Caco-2 (cell line): ENCODE measurements around the gene AMBRA1. TPM values are rescaled to one million over a fixed set of nuclear protein-coding genes. Genes with fewer than 3 reads are reported as not detected.

Source experiments
- BruUV-seq: library from RNA; stranded (reverse); fragments of 400-500 nt; replicated peaks from 2 replicates; lab custom pipeline; 2021; lab: Mats Ljungman, UMichigan
- CTCF ChIA-PET: fragments of 300-600 bp; sonication (Branson Sonifier 250); formaldehyde crosslinking; loops from one replicate; lab custom pipeline; 2022; ENCODE audit warnings: antibody characterized with exemption; lab: Charles Lee
- POLR2A ChIA-PET: fragments of 300-600 bp; sonication (Branson Sonifier 250); formaldehyde crosslinking; loops from one replicate; lab custom pipeline; 2022; ENCODE audit warnings: antibody characterized with exemption; lab: Charles Lee
- DNase-seq, 2 experiments: peaks; one replicate each; pipeline versions ENCODE4 v3.0.0 to v3.0.0-alpha.2; 2020 to 2022
- H3K27me3 ChIP-seq: replicated peaks from 2 replicates; pipeline ENCODE4 v1.6.0; 2011; ENCODE audit warnings: low read length; ENCODE audit not compliant: control insufficient read depth, insufficient read depth
- H3K36me3 ChIP-seq: 2 replicates; pipeline ENCODE4 v1.5.1; 2011; ENCODE audit warnings: low read length; ENCODE audit not compliant: control insufficient read depth, insufficient read depth
- H3K4me1 ChIP-seq: fragments of 250-450 bp; sonication (Bioruptor Pico); 2 replicates; pipeline ENCODE4 v1.5.1; 2020; ENCODE audit warnings: mild to moderate bottlenecking
- H3K4me3 ChIP-seq: 2 replicates; pipeline ENCODE4 v1.5.1; 2011; ENCODE audit warnings: low read depth, mild to moderate bottlenecking, control low read depth, low read length
- H3K9me3 ChIP-seq: fragments of 250-450 bp; sonication (Bioruptor Pico); 2 replicates; pipeline ENCODE4 v1.5.1; 2020; ENCODE audit warnings: mild to moderate bottlenecking, moderate library complexity
- H3K27ac Mint-ChIP-seq: one replicate; pipeline ENCODE4 v1.8.0; 2022; ENCODE audit warnings: mixed read lengths; ENCODE audit not compliant: unreplicated experiment
- H3K27me3 Mint-ChIP-seq: one replicate; pipeline ENCODE4 v1.8.0; 2022; ENCODE audit warnings: mixed read lengths; ENCODE audit not compliant: insufficient read depth, unreplicated experiment
- H3K36me3 Mint-ChIP-seq: one replicate; pipeline ENCODE4 v1.8.0; 2022; ENCODE audit warnings: mild to moderate bottlenecking, mixed read lengths; ENCODE audit not compliant: insufficient read depth, unreplicated experiment
- H3K4me1 Mint-ChIP-seq: one replicate; pipeline ENCODE4 v1.8.0; 2022; ENCODE audit warnings: low read depth, mixed read lengths; ENCODE audit not compliant: unreplicated experiment
- H3K4me3 Mint-ChIP-seq: one replicate; pipeline ENCODE4 v1.8.0; 2022; ENCODE audit warnings: mild to moderate bottlenecking, moderate library complexity, mixed read lengths; ENCODE audit not compliant: unreplicated experiment
- H3K9me3 Mint-ChIP-seq: one replicate; pipeline ENCODE4 v1.8.0; 2022; ENCODE audit warnings: mixed read lengths; ENCODE audit not compliant: unreplicated experiment
- intact Hi-C: fragments of 100-400 bp; cut with micrococcal nuclease; formaldehyde crosslinking; loops from one replicate; pipeline ENCODE4 v1.10.0; 2022; ENCODE audit not compliant: unreplicated experiment
- total RNA-seq: library from RNA; stranded (reverse); gene quantifications from 2 replicates; pipeline ENCODE4 v1.2.3, GENCODE V29; 2022
- TF ChIP-seq, protein P1 (sequence below), 2 experiments: fragments of 200-600 bp in 1 of 2; IDR thresholded peaks; 1 replicate in 1 of 2; 2 replicates in 1 of 2; pipeline versions ENCODE4 v1.5.1 to v1.8.0; 2011 to 2022; ENCODE audit warnings: antibody characterized with exemption in 1 of 2, control low read depth in 1 of 2, inconsistent platforms in 1 of 2, low read depth in 1 of 2, low read length in 1 of 2, mild to moderate bottlenecking in 1 of 2, moderate library complexity in 1 of 2; ENCODE audit not compliant: insufficient read depth in 1 of 2, severe bottlenecking in 1 of 2, unreplicated experiment in 1 of 2

AMBRA1 gene
- total RNA-seq, 1 experiment from 2014 or later, result 48.1 TPM

DNA sequence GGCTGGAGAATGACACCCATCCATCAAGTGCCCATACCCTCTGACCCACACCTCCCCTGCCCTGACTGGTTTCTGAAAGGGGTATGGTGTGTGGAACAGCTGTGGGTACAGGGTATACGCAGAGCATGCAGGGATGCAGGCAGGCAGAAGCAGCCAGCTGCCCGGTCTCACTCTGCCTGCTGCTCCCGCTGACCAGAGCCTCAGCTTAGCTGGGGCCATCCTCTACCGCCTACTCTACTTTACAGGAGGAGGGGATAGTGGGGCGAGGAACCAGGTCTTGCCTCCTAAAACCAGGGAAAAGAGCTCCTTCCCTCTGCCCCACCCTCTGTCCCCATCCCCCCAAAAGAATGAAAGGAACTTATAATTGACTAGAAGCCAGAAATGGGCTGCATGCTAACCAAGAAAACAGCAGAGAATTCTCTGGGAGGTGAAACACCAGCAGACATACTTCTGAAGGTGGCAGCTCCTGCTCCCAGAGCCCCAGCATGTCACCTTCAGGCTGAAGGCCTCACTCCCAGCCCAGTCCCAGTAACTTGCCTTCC is 189.3 kb downstream of the AMBRA1 start:
- Mint-ChIP-seq H3K9me3 (no peaks in the 10 kb centered on the region), H3K27me3 (no peaks in the 10 kb centered on the region), H3K36me3 (peaks cover 57% of the 10 kb centered on the region), H3K4me3 (no peak overlapping the region), H3K27ac (no peak overlapping the region), H3K4me1 (no peaks in the 10 kb centered on the region)
- no peak overlapping the region for H3K4me3 ChIP-seq
- no peaks in the 10 kb centered on the region for H3K9me3 ChIP-seq
- CTCF ChIA-PET, result interaction anchor here (1.4 kb wide), 1 partner anchor 13 kb away, joined by 3 read pairs; the partner anchor contains the start of gene CHRM4
- POLR2A ChIA-PET, result no interaction called here
- no TSS peak for BruUV-seq
- peaks cover 7% of the 10 kb centered on the region; the same call in 1 of the 2 replicates for H3K36me3 ChIP-seq
- intact Hi-C loops, result no loop called here
- DNase-seq, result no peak
- H3K27me3 ChIP-seq, result no peaks in the 10 kb centered on the region
- TF ChIP-seq, protein P1, sequence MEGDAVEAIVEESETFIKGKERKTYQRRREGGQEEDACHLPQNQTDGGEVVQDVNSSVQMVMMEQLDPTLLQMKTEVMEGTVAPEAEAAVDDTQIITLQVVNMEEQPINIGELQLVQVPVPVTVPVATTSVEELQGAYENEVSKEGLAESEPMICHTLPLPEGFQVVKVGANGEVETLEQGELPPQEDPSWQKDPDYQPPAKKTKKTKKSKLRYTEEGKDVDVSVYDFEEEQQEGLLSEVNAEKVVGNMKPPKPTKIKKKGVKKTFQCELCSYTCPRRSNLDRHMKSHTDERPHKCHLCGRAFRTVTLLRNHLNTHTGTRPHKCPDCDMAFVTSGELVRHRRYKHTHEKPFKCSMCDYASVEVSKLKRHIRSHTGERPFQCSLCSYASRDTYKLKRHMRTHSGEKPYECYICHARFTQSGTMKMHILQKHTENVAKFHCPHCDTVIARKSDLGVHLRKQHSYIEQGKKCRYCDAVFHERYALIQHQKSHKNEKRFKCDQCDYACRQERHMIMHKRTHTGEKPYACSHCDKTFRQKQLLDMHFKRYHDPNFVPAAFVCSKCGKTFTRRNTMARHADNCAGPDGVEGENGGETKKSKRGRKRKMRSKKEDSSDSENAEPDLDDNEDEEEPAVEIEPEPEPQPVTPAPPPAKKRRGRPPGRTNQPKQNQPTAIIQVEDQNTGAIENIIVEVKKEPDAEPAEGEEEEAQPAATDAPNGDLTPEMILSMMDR (IDR thresholded peaks at IDR 0.05; ENCODE audit: insufficient read depth in 1 of 2, low read depth in 1 of 2, low read length in 1 of 2, severe bottlenecking in 1 of 2, unreplicated experiment in 1 of 2), result no peak
- H3K4me1 ChIP-seq, result no peaks in the 10 kb centered on the region

DNA sequence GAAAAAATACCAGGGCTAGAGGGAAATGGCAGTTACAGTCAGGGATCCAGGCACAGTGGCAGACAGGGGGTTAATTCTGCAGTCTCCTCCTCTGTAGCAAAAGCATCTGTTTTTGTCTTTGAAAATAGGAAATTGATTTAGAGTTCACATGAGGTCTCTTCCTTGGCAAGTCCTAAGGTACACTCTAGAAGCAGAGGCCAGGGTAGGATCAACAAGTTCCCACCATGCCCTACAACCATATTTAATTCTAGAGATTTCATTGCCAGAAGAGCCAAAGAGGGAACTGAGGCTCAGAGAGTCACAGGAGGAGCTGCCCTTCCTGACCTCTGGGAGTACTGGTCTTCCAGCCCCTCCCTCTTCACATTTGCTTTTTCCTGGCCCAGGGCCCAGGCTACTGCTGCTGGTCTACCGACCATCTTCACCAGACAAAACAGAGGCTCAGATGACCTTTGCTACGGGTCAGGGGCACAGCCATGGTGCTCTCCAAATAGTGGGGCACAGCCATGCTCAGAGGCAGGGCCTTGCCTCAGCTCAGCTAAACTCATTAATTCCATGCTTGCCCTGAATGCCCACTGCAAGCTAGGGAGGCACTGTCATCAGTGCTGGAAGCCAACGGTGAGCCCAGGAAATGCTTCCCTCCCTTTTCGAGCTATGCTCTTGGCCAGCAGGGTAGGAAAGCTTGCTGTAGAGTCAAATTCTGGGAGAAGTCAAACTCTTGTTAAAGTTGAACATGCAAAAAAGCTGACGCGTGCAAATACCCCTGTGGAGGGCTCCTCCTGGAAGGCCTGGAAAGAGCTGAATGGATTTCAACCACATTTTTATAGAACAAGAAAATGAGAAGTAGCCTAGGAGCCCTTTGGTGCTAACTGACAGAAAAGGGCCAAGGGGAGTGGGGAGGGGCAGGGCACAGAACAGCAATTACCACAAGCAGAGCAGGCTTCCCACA is 190.6 kb downstream of the AMBRA1 start:
- H3K4me1 Mint-ChIP-seq, result no peaks in the 10 kb centered on the region

DNA sequence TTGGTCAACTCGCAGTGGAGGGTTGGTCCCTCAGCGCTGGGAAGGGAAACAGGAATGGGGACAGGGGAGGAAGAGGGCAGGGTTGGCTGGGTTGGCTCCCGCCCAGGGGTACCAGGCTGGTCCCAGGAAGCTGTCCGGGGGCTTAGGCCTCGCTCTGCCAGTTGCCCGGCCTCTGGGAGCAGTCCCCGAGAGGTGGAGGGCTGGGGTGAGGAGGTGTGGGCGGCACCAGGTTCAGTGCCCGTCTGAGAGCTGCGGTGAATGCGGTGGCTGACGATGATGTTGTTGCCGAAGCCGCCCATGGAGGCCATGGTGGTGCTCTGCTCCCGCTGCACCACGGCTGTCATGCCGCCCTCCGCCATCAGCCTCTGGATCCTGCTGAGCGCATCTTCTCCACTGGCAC is 196.3 kb downstream of the AMBRA1 start:
- Mint-ChIP-seq H3K27me3 (no peaks in the 10 kb centered on the region), H3K9me3 (no peaks in the 10 kb centered on the region), H3K27ac (no peak overlapping the region), H3K4me1 (peaks cover 9% of the 10 kb centered on the region), H3K36me3 (peaks cover 57% of the 10 kb centered on the region), H3K4me3 (no peak overlapping the region)
- H3K36me3 ChIP-seq, result peaks cover 2% of the 10 kb centered on the region; the same call in 1 of the 2 replicates
- ChIA-PET POLR2A (no interaction called here), CTCF (no interaction called here)
- intact Hi-C loops, result no loop called here
- no peaks in the 10 kb centered on the region for H3K4me1 ChIP-seq
- no peaks in the 10 kb centered on the region for H3K27me3 ChIP-seq
- TF ChIP-seq, protein P1 (IDR thresholded peaks at IDR 0.05; ENCODE audit: insufficient read depth in 1 of 2, low read depth in 1 of 2, low read length in 1 of 2, severe bottlenecking in 1 of 2, unreplicated experiment in 1 of 2), result no peak
- no TSS peak for BruUV-seq
- H3K9me3 ChIP-seq, result no peaks in the 10 kb centered on the region
- no peak for DNase-seq
- H3K4me3 ChIP-seq, result no peak overlapping the region

More for the DNA sequence above, 190.6 kb downstream of the AMBRA1 start:
- TF ChIP-seq, protein P1 (IDR thresholded peaks at IDR 0.05; ENCODE audit: insufficient read depth in 1 of 2, low read depth in 1 of 2, low read length in 1 of 2, severe bottlenecking in 1 of 2, unreplicated experiment in 1 of 2), result no peak
- Histone ChIP-seq H3K36me3 (peaks cover 7% of the 10 kb centered on the region; the same call in 1 of the 2 replicates), H3K4me3 (no peak overlapping the region), H3K9me3 (no peaks in the 10 kb centered on the region), H3K4me1 (no peaks in the 10 kb centered on the region), H3K27me3 (no peaks in the 10 kb centered on the region)
- H3K9me3 Mint-ChIP-seq, result no peaks in the 10 kb centered on the region
- intact Hi-C loops, result no loop called here
- no peak overlapping the region for H3K4me3 Mint-ChIP-seq
- H3K36me3 Mint-ChIP-seq, result peaks cover 62% of the 10 kb centered on the region
- CTCF ChIA-PET, result interaction anchor here (1.4 to 1.8 kb wide), 2 partner anchors 11 kb away, joined by 3 to 7 read pairs; partner anchors contain the start of gene CHRM4
- H3K27me3 Mint-ChIP-seq, result no peaks in the 10 kb centered on the region
- no peak overlapping the region for H3K27ac Mint-ChIP-seq
- DNase-seq, result no peak
- no TSS peak for BruUV-seq
- POLR2A ChIA-PET, result no interaction called here
